Measurements from ENCODE around the gene HECTD4.
"Not testable (repeated sequence)": the region's sequence is repeated elsewhere in the genome, so short reads cannot be mapped to it uniquely, and the experiment has no call there.

HECTD4 gene

GRCh38 chr12:112261559-112261958 is 120.7 kb downstream of the HECTD4 start:
- Histone ChIP-seq H3K27me3 (replicated peaks; ENCODE audit: control insufficient read depth, insufficient read depth, low read length) (no peaks in the 10 kb centered on the region), H3K36me3 (ENCODE audit: control insufficient read depth, insufficient read depth, low read length) (peaks cover 11% of the 10 kb centered on the region), H3K4me3 (replicated peaks; ENCODE audit: low read depth, low read length) (no peak overlapping the region)
- TF ChIP-seq, protein P1, sequence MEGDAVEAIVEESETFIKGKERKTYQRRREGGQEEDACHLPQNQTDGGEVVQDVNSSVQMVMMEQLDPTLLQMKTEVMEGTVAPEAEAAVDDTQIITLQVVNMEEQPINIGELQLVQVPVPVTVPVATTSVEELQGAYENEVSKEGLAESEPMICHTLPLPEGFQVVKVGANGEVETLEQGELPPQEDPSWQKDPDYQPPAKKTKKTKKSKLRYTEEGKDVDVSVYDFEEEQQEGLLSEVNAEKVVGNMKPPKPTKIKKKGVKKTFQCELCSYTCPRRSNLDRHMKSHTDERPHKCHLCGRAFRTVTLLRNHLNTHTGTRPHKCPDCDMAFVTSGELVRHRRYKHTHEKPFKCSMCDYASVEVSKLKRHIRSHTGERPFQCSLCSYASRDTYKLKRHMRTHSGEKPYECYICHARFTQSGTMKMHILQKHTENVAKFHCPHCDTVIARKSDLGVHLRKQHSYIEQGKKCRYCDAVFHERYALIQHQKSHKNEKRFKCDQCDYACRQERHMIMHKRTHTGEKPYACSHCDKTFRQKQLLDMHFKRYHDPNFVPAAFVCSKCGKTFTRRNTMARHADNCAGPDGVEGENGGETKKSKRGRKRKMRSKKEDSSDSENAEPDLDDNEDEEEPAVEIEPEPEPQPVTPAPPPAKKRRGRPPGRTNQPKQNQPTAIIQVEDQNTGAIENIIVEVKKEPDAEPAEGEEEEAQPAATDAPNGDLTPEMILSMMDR (IDR thresholded peaks at IDR 0.05; ENCODE audit: insufficient read depth, low read length, poor library complexity, severe bottlenecking): peak; percentile 8
- DNase-seq (ENCODE audit: extremely low read depth, insufficient read length): no peak

DNA sequence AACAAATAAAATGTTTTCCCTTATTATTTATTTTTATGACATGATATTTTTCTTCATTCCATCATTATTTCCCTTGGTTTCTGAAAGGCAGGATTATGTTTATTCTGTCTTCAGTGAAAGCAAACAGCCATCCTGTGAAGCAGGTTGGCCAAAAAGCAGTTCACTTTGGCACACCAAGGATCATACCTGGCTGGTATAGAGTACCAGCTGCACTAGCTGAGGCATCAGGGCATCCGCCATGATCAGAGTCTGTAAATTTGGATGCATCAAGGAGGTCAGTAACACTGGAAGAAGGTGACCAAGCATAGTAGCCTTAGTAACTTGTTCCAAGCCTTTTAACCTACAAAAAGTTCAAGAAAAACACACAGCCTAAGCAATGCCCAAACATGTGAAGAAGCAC is 123.3 kb downstream of the HECTD4 start:
- TF ChIP-seq, protein P1 (IDR thresholded peaks at IDR 0.05; ENCODE audit: insufficient read depth, low read length, poor library complexity, severe bottlenecking): no peak
- H3K36me3 ChIP-seq (ENCODE audit: control insufficient read depth, insufficient read depth, low read length): peaks cover 9% of the 10 kb centered on the region
- DNase-seq (ENCODE audit: extremely low read depth, insufficient read length): no peak

DNA sequence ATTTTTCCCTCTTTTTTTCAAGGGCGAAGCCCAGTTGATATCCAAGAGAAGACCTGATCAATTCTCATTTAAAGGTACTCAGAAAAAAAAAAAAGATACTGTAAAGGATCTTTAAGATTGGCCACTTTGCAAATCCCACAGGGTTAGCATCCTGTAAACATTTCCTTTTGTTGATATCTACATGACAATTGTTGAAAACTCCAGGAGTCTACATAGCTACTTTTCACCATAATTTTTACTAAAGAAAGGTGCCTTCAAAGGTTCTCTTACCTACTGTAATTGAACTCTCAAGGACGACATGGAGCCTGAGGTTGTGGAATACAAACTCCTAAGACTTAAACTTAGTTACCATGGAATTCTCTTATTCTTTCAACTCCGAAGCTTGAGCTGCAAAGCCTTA is 125.5 kb downstream of the HECTD4 start:
- H3K4me3 ChIP-seq (replicated peaks; ENCODE audit: low read depth, low read length): no peak overlapping the region

More for the DNA sequence above, 123.3 kb downstream of the HECTD4 start:
- Histone ChIP-seq H3K27me3 (replicated peaks; ENCODE audit: control insufficient read depth, insufficient read depth, low read length) (no peaks in the 10 kb centered on the region), H3K4me3 (replicated peaks; ENCODE audit: low read depth, low read length) (no peak overlapping the region)

DNA sequence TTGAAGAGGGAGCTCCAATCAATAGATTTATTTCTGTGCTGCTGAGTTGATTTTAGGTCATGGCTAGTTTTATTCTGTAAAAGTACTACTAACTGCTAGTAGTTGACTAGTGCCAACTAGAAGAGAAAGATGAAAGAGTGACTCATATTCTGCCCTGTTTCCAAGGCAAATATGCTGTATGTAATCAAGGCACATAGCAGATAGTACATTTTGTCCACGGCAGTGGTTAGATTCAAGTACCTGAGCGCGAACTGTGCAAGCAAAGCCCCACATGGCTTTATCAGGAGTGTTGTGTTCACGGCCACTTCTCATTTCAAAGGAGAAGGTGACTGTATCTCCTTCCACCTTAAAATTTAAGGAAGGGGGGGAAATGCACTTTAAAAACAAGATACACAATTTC is 130.0 kb downstream of the HECTD4 start:
- H3K36me3 ChIP-seq (ENCODE audit: control insufficient read depth, insufficient read depth, low read length): peaks cover 8% of the 10 kb centered on the region
- no peak for DNase-seq (ENCODE audit: extremely low read depth, insufficient read length)
- H3K4me3 ChIP-seq (replicated peaks; ENCODE audit: low read depth, low read length): no peak overlapping the region
- H3K27me3 ChIP-seq (replicated peaks; ENCODE audit: control insufficient read depth, insufficient read depth, low read length): no peaks in the 10 kb centered on the region
- TF ChIP-seq, protein P1 (IDR thresholded peaks at IDR 0.05; ENCODE audit: insufficient read depth, low read length, poor library complexity, severe bottlenecking): no peak

More for the DNA sequence above, 125.5 kb downstream of the HECTD4 start:
- peaks cover 10% of the 10 kb centered on the region for H3K36me3 ChIP-seq (ENCODE audit: control insufficient read depth, insufficient read depth, low read length)
- H3K27me3 ChIP-seq (replicated peaks; ENCODE audit: control insufficient read depth, insufficient read depth, low read length): no peaks in the 10 kb centered on the region
- no peak for DNase-seq (ENCODE audit: extremely low read depth, insufficient read length)
- TF ChIP-seq, protein P1 (IDR thresholded peaks at IDR 0.05; ENCODE audit: insufficient read depth, low read length, poor library complexity, severe bottlenecking): no peak

GRCh38 chr12:112244902-112245301 is 137.3 kb downstream of the HECTD4 start:
- not testable (repeated sequence) for H3K36me3 ChIP-seq (ENCODE audit: control insufficient read depth, insufficient read depth, low read length); H3K4me3 ChIP-seq (replicated peaks; ENCODE audit: low read depth, low read length); H3K27me3 ChIP-seq (replicated peaks; ENCODE audit: control insufficient read depth, insufficient read depth, low read length); DNase-seq (ENCODE audit: extremely low read depth, insufficient read length)

DNA sequence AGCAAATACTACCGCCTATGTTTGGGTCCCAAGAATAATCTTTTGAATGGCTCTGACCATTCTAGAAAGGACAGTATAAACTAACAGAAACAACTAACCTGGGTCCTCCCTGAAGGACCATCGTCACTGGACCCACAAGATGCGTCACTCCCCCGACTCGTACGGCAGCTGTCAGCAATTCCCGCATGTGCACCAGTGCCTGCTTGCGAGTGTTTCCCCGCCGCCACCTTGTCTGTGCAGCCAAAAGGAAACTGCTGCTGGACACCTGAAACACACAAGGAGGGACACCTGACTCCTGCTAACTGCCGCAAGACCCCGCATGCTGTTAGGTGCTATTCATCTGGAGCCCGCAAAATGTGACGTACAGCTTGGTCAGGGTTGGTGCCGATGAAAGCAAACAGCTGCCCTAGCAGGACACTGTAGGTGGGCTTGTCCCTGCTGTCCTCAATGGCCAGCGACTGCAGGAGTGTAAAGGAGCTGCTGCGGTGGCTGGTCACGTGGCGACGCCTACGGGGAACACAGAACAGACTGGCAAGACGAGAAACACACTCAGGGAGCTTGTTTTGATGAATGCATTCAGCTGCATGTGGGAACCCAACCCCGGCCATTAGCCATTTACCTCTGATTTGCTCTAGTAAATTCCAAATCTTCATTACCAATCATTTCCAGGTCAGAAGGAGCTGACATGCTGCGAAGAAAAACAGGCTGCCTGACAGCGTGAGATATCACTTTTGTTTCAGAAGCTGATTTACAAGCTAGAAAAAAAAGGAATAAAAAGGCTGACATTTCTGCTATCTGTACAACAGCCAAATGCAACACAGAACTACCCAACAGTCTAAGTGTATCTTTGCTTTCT is 138.7 kb downstream of the HECTD4 start:
- peak; percentile 11 for DNase-seq (ENCODE audit: extremely low read depth, insufficient read length)
- Histone ChIP-seq H3K27me3 (replicated peaks; ENCODE audit: control insufficient read depth, insufficient read depth, low read length) (no peaks in the 10 kb centered on the region), H3K36me3 (ENCODE audit: control insufficient read depth, insufficient read depth, low read length) (peaks cover 13% of the 10 kb centered on the region), H3K4me3 (replicated peaks; ENCODE audit: low read depth, low read length) (no peak overlapping the region)
- TF ChIP-seq, protein P1 (IDR thresholded peaks at IDR 0.05; ENCODE audit: insufficient read depth, low read length, poor library complexity, severe bottlenecking): no peak
